ENCODE results near the gene RIMBP2.

The RIMBP2 gene

DNA sequence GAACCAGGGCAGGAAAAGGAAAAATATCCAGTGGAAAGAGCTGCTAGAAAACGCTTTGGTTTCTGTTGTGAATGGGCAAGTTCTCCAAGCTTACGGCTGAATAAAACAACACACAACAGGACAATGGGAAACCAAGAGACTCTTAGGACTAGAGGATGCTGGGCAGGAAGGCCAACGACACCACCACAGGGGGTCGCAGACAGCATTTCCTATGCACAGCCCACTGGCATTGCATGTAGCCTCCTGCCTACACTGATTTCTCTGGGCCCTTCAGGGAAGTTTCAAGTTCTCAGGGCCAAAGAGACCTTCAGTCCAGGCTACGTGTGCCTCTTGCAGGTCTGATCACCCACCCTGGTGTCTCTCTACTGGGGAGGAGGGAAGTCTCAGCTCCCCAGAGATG lies 108.0 kb downstream of the RIMBP2 start:
- no peak for DNase-seq (ENCODE audit: low spot score)
- in situ Hi-C loops (cut with MboI; ENCODE audit: low sequenced_read_pairs, unreplicated experiment): no loop called here
- TF ChIP-seq, protein P1, sequence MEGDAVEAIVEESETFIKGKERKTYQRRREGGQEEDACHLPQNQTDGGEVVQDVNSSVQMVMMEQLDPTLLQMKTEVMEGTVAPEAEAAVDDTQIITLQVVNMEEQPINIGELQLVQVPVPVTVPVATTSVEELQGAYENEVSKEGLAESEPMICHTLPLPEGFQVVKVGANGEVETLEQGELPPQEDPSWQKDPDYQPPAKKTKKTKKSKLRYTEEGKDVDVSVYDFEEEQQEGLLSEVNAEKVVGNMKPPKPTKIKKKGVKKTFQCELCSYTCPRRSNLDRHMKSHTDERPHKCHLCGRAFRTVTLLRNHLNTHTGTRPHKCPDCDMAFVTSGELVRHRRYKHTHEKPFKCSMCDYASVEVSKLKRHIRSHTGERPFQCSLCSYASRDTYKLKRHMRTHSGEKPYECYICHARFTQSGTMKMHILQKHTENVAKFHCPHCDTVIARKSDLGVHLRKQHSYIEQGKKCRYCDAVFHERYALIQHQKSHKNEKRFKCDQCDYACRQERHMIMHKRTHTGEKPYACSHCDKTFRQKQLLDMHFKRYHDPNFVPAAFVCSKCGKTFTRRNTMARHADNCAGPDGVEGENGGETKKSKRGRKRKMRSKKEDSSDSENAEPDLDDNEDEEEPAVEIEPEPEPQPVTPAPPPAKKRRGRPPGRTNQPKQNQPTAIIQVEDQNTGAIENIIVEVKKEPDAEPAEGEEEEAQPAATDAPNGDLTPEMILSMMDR (IDR thresholded peaks at IDR 0.05; ENCODE audit: borderline replicate concordance, control extremely low read depth, extremely low read depth, insufficient read depth, missing control alignments): no peak

GRCh38 chr12:130606231-130606630 lies 109.9 kb downstream of the RIMBP2 start:
- TF ChIP-seq, protein P1 (IDR thresholded peaks at IDR 0.05; ENCODE audit: borderline replicate concordance, control extremely low read depth, extremely low read depth, insufficient read depth, missing control alignments): no peak
- no peak for DNase-seq (ENCODE audit: low spot score)
- in situ Hi-C loops (cut with MboI; ENCODE audit: low sequenced_read_pairs, unreplicated experiment): no loop called here

DNA sequence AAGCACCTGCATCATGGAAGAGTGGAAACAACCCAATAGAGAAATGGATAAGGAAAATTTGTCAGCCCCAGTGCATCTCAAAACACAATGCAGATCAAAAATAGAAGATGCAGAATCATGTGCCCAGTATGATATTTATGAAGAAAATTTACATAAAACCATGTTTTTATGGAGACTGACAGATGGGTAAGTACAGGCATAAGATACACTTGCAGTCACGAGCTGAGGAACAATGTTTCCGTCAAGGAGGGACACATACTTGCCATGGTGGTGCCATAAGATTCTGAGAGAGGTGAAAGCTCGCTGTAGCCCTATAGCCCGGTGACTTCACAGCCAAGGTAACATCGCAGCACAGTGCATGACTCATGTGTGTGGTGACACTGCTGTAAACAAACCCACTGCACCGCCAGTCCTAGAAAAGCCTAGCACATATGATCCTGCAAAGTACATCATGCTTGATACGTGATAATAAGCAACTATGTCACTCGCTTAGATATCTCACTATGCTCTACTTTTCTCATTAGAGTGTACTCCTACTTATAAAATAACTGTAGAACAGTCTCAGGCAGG lies 112.6 kb downstream of the RIMBP2 start:
- TF ChIP-seq, protein P1 (IDR thresholded peaks at IDR 0.05; ENCODE audit: borderline replicate concordance, control extremely low read depth, extremely low read depth, insufficient read depth, missing control alignments): no peak
- DNase-seq (ENCODE audit: low spot score): no peak
- in situ Hi-C loops (cut with MboI; ENCODE audit: low sequenced_read_pairs, unreplicated experiment): no loop called here

- DNase-seq (ENCODE audit: low spot score): no peak
- in situ Hi-C loops (cut with MboI; ENCODE audit: low sequenced_read_pairs, unreplicated experiment): no loop called here
- TF ChIP-seq, protein P1 (IDR thresholded peaks at IDR 0.05; ENCODE audit: borderline replicate concordance, control extremely low read depth, extremely low read depth, insufficient read depth, missing control alignments): no peak
Measured at GRCh38 chr12:130602251-130602650, 113.8 kb downstream of the RIMBP2 start.

DNA sequence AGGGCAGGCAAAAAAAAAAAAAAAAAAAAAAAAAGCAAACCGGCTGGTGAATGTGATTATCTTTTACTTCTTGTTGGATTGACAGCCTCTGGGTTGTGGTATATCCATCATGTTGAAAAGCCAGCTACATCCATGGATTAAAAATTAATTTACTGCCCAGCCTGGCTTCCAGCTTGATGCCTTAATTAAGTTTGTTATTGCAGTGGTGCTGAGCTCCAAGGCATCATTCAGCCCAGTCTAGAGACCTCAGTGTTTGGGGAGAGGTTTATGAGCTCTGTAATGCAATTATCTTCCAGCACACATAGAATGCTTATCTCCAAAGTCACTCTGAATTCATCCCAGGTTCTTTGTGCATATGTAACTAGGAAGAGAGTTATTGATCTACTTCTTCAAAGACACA lies 114.8 kb downstream of the RIMBP2 start:
- DNase-seq (ENCODE audit: low spot score): no peak
- in situ Hi-C loops (cut with MboI; ENCODE audit: low sequenced_read_pairs, unreplicated experiment): no loop called here
- TF ChIP-seq, protein P1 (IDR thresholded peaks at IDR 0.05; ENCODE audit: borderline replicate concordance, control extremely low read depth, extremely low read depth, insufficient read depth, missing control alignments): no peak

DNA sequence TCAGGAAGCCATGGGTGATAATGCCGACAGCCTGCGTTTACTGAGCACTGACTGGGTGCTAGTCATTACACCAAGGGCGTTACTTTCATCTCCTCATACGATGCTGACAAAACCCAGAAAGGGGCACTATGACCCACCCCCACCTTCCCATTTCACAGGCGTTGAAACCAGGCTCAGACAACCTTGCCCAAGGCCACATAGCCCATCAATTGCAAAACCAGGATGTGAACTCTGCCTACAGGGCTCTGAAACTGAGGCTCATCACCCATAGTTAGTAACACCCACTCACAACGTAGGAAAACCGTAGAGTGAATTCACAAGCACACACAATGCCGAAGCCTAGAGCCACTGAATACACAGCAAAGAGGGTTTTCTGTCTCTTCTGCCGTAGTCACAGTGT lies 119.9 kb downstream of the RIMBP2 start:
- TF ChIP-seq, protein P1 (IDR thresholded peaks at IDR 0.05; ENCODE audit: borderline replicate concordance, control extremely low read depth, extremely low read depth, insufficient read depth, missing control alignments): no peak
- in situ Hi-C loops (cut with MboI; ENCODE audit: low sequenced_read_pairs, unreplicated experiment): no loop called here
- DNase-seq (ENCODE audit: low spot score): no peak
